Progenitor cell of endocrine pancreas (in vitro differentiated cells): Measurements from ENCODE around the gene ANXA2. TPM values are rescaled to one million over a fixed set of nuclear protein-coding genes. Genes with fewer than 3 reads are reported as not detected.

Experiments used
- DNase-seq: peaks from one replicate; pipeline ENCODE4 v3.0.0; 2021; ENCODE audit warnings: low spot score; ENCODE audit not compliant: unreplicated experiment
- H3K27ac Mint-ChIP-seq: 2 replicates; pipeline ENCODE4 v1.8.0; 2021; ENCODE audit warnings: mild to moderate bottlenecking, moderate library complexity, mixed read lengths
- H3K27me3 Mint-ChIP-seq: 2 replicates; pipeline ENCODE4 v1.8.0; 2021; ENCODE audit warnings: mixed read lengths
- H3K36me3 Mint-ChIP-seq: 2 replicates; pipeline ENCODE4 v1.8.0; 2022; ENCODE audit warnings: mixed read lengths; ENCODE audit not compliant: insufficient read depth
- H3K4me1 Mint-ChIP-seq: 2 replicates; pipeline ENCODE4 v1.8.0; 2021; ENCODE audit warnings: low read depth, mixed read lengths
- H3K4me3 Mint-ChIP-seq: 2 replicates; pipeline ENCODE4 v1.8.0; 2021; ENCODE audit warnings: low read depth, mild to moderate bottlenecking, moderate library complexity, mixed read lengths
- H3K9me3 Mint-ChIP-seq: 2 replicates; pipeline ENCODE4 v1.8.0; 2021; ENCODE audit warnings: low read depth, mixed read lengths
- total RNA-seq: library from RNA; stranded (reverse); gene quantifications from 2 replicates; pipeline ENCODE4 v1.2.1, GENCODE V29; 2021
- TF ChIP-seq, protein P1 (sequence below): fragments of 200-600 bp; sonication (generic); IDR thresholded peaks from one replicate; pipeline ENCODE4 v1.5.0; 2021; ENCODE audit warnings: antibody characterized with exemption, mild to moderate bottlenecking; ENCODE audit not compliant: unreplicated experiment

Gene ANXA2
- total RNA-seq, 1 donor from 2014 or later: 311 TPM

DNA sequence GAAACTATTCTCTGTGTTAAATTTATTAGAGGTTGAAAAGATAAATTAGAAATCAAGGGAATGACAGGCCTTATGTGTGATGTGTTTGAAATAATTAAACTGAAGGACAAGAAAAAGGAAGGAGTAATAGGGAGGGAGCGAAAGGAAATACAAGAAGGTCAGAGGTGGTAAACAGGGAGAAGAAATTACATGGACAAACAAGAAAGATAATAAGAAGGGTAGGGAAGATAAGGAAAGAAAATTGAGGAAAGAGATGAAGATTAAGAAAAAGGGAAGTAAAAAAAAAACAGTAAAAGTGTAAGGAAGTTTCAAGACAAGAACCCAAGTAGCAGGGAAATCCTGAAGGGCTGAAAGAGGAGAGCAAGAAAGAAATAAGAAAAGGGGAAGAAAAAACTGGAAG lies 26.2 kb upstream of the ANXA2 start:
- H3K36me3 Mint-ChIP-seq: peaks cover 10% of the 10 kb centered on the region
- peaks cover 22% of the 10 kb centered on the region for H3K4me1 Mint-ChIP-seq
- no peaks in the 10 kb centered on the region for H3K9me3 Mint-ChIP-seq
- TF ChIP-seq, protein P1, sequence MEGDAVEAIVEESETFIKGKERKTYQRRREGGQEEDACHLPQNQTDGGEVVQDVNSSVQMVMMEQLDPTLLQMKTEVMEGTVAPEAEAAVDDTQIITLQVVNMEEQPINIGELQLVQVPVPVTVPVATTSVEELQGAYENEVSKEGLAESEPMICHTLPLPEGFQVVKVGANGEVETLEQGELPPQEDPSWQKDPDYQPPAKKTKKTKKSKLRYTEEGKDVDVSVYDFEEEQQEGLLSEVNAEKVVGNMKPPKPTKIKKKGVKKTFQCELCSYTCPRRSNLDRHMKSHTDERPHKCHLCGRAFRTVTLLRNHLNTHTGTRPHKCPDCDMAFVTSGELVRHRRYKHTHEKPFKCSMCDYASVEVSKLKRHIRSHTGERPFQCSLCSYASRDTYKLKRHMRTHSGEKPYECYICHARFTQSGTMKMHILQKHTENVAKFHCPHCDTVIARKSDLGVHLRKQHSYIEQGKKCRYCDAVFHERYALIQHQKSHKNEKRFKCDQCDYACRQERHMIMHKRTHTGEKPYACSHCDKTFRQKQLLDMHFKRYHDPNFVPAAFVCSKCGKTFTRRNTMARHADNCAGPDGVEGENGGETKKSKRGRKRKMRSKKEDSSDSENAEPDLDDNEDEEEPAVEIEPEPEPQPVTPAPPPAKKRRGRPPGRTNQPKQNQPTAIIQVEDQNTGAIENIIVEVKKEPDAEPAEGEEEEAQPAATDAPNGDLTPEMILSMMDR: no peak
- H3K27ac Mint-ChIP-seq: peak overlapping the region; percentile 90
- no peak for DNase-seq
- no peaks in the 10 kb centered on the region for H3K27me3 Mint-ChIP-seq
- H3K4me3 Mint-ChIP-seq: no peak overlapping the region

DNA sequence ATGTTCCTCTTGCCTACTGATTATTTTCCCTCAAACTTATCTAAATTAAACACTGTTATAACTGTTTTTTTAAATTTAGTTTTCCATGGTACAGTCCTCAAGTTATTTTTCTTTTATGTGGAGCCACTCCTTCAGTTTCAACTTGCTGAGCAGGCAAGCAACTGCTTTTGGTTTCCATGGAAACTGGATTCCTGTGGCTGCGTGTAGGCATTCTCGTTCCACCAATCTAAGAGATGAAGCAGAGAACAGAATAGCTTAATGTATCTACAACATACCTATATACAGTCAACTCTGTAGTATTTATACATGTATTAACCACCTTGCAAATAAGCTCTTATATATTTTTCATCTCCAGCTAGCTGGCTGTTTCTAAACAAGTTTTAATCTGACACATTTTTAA lies 25.8 kb upstream of the ANXA2 start:
- no peak overlapping the region for H3K4me3 Mint-ChIP-seq
- peaks cover 22% of the 10 kb centered on the region for H3K4me1 Mint-ChIP-seq
- no peaks in the 10 kb centered on the region for H3K27me3 Mint-ChIP-seq
- TF ChIP-seq, protein P1: no peak
- DNase-seq: peak; percentile 12
- no peaks in the 10 kb centered on the region for H3K9me3 Mint-ChIP-seq
- peak overlapping the region; percentile 90 for H3K27ac Mint-ChIP-seq
- peaks cover 10% of the 10 kb centered on the region for H3K36me3 Mint-ChIP-seq

DNA sequence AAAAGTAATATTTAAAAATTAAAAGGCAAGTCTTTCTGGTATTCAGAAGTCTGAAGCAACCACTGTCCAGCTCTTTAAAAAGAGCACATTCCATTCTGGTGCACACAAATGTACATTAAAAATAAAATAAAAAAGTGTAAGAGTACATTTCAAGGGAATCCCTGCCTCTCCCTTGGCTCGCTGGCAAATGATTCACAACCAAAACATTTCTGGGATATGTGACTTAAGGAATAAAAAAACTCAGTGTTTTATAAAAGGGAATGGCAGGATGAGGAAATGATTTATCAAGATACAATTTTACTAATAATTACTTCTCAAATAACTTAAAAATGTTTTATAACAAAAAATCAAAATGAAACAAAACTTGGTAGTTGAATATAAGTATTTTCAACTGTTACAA lies 23.8 kb upstream of the ANXA2 start:
- Mint-ChIP-seq H3K9me3 (no peaks in the 10 kb centered on the region), H3K36me3 (peaks cover 8% of the 10 kb centered on the region), H3K4me3 (no peak overlapping the region), H3K4me1 (peaks cover 25% of the 10 kb centered on the region), H3K27me3 (no peaks in the 10 kb centered on the region), H3K27ac (no peak overlapping the region)
- TF ChIP-seq, protein P1: no peak
- no peak for DNase-seq

DNA sequence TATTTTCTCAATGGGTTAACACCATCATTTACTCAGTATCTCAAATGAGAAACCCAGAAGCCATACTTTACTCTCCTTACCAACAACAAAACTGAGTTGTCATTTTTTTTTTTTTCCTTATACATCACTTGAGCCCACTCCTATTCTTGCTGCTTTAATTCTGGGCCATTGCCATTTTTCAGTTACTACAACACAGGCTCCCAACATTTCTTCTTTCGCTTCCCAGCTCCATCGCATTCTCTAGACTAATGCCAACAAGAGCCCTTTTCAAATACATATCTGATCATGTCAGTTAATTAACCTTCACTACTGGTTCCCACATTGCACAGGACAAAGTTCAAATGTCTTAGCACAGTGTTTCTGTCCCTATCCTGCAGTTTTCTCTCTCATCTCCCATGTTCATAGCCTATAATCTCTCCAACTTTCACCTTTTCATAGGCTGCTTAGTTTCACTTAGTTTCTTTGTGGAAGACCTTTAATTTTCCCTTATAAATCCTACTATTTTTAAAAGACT lies 22.5 kb upstream of the ANXA2 start:
- TF ChIP-seq, protein P1: no peak
- Mint-ChIP-seq H3K27me3 (no peaks in the 10 kb centered on the region), H3K36me3 (peaks cover 8% of the 10 kb centered on the region), H3K4me1 (peaks cover 25% of the 10 kb centered on the region), H3K9me3 (no peaks in the 10 kb centered on the region), H3K4me3 (no peak overlapping the region), H3K27ac (peak overlapping the region; percentile 5)
- DNase-seq: no peak

DNA sequence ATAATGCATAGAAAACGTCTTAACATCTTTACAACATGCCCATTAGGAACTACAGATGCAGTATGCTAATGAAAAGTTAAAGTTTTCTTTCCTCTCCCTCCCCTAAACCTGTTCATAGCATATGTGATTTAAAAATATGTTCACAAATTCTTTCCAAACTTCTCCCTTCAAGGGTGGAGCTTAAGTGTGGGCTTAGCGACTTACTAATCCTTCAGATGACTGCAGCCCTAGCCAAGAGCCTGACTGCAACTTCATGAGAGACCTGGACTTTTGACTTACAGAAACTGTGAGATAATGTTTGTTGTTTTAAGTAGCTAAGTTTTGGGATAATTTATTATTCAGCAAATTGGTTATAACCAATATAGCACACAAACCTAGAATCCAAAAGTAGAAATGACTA lies 22.0 kb upstream of the ANXA2 start:
- Mint-ChIP-seq H3K4me3 (no peak overlapping the region), H3K27me3 (no peaks in the 10 kb centered on the region), H3K9me3 (no peaks in the 10 kb centered on the region), H3K36me3 (peaks cover 8% of the 10 kb centered on the region), H3K27ac (no peak overlapping the region), H3K4me1 (peaks cover 25% of the 10 kb centered on the region)
- TF ChIP-seq, protein P1: no peak
- no peak for DNase-seq
